ENCODE results near the gene XPO4. TPM values are rescaled to one million over a fixed set of nuclear protein-coding genes. Genes with fewer than 3 reads are reported as not detected.

The XPO4 gene
- total RNA-seq, 4 donors from 2014 or later, result 13.2 to 17.9 (median 14.9) TPM

Other genes with a start within 250 kb of the XPO4 start
- 1 to 10 TPM in 3 of 4 donors, under 1 TPM in 1; 0.98 to 7.0 (median 3.3) TPM for gene IL17D, start 199.0 kb downstream of the XPO4 start, total RNA-seq
- gene EEF1AKMT1, start 128.8 kb downstream of the XPO4 start, total RNA-seq, result 10 to 100 TPM in 1 of 4 donors, 1 to 10 TPM in 3; 8.1 to 26.9 (median 9.1) TPM
- 10 to 100 TPM; 29.0 to 31.8 (median 29.6) TPM for gene LATS2, start 158.8 kb upstream of the XPO4 start, total RNA-seq
- gene SAP18, start 237.4 kb upstream of the XPO4 start, total RNA-seq, result 10 to 100 TPM; 48.6 to 91.5 (median 69.2) TPM

All from subcutaneous adipose tissue (tissue), 4 donors.